Stimulated activated CD8-positive, alpha-beta memory T cell treated with anti-CD3 and anti-CD28 coated beads, Interleukin-2, amount 100 ng/mL, for 48 hours (primary cell): Measurements from ENCODE around the gene DOCK6.

Experiments
- DNase-seq, 2 donors: peaks; one replicate each; pipeline ENCODE4 v3.0.0-alpha.2; 2020; ENCODE audit warnings: low read depth in 2 of 2

Gene DOCK6

GRCh38 chr19:11278670-11279069 is 16.3 kb upstream of the DOCK6 start:
- DNase-seq: no peak

- no peak for DNase-seq
These were observed 12.3 kb upstream of the DOCK6 start for GRCh38 chr19:11274533-11275086.

GRCh38 chr19:11273989-11274388 is 11.7 kb upstream of the DOCK6 start:
- DNase-seq: no peak

GRCh38 chr19:11273296-11273695 is 11.0 kb upstream of the DOCK6 start:
- no peak for DNase-seq

GRCh38 chr19:11269408-11269807 is 7.1 kb upstream of the DOCK6 start:
- no peak for DNase-seq

GRCh38 chr19:11268783-11269267 is 6.5 kb upstream of the DOCK6 start:
- no peak for DNase-seq

- no peak for DNase-seq
These were observed 5.2 kb upstream of the DOCK6 start for GRCh38 chr19:11267316-11268085.

- DNase-seq: no peak
These were observed 3.5 kb upstream of the DOCK6 start for GRCh38 chr19:11265785-11266236.

GRCh38 chr19:11265177-11265784 is 3.0 kb upstream of the DOCK6 start:
- DNase-seq: no peak

GRCh38 chr19:11264452-11265176 is 2.3 kb upstream of the DOCK6 start:
- no peak for DNase-seq

- DNase-seq: no peak
These were observed 1.4 kb upstream of the DOCK6 start for GRCh38 chr19:11263726-11264125.

GRCh38 chr19:11261431-11261970 is 823 bp downstream of the DOCK6 start:
- no peak for DNase-seq

- DNase-seq: no peak
These were observed 1.3 kb downstream of the DOCK6 start for GRCh38 chr19:11260996-11261395.

GRCh38 chr19:11257846-11258380 is 4.4 kb downstream of the DOCK6 start:
- no peak for DNase-seq

GRCh38 chr19:11256189-11256588 is 6.1 kb downstream of the DOCK6 start:
- no peak for DNase-seq

- DNase-seq: no peak
These were observed 7.7 kb downstream of the DOCK6 start for GRCh38 chr19:11254666-11255065.

- DNase-seq: no peak
These were observed 9.5 kb downstream of the DOCK6 start for GRCh38 chr19:11252665-11253355.

- DNase-seq: no peak
These were observed 10.5 kb downstream of the DOCK6 start for GRCh38 chr19:11251650-11252314.

- DNase-seq: no peak
These were observed 11.1 kb downstream of the DOCK6 start for GRCh38 chr19:11251217-11251616.

- DNase-seq: no peak
These were observed 13.5 kb downstream of the DOCK6 start for GRCh38 chr19:11248852-11249251.

GRCh38 chr19:11247934-11248333 is 14.4 kb downstream of the DOCK6 start:
- DNase-seq: no peak
